Measurements from ENCODE around the gene DISP3.

Gene DISP3

DNA sequence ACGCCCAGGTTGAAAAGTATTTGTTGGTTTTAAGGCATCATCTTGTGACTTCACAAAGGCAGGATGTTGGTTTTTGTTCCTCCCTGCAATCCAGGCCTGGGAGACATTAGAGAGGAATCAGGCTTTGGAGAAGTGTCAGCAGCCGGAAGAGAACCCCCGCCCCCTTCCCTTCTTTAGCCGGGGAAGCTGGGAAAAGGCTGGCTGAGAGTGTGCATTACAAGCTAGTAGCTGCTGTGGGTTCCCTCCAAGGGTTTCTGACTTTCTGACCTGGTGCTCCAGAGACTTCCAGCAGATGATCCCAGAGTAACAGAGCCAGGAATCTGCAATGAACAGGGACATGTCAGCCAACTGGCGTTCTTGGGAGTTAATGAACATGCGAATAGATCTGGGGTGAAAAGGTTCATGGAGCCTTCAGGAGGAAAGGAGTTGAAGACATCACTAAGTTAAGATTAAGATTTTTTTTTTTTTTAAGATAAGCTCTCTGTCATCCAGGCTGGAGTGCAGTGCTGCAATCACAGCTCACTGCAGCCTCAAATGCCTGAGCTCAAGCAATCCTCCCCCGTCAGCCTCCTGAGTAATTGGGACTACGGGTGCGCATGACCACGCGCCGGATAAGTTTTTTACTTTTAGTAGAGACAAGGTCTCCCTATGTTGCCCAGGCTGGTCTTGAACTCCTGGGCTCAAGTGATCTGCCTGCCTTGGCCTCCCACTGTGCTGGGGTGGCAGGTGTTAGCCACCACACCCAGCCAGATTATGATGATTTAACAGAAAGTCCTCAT lies 7.5 kb downstream of the DISP3 start:
- DNase-seq (ENCODE audit: low read depth), result no peak

DNA sequence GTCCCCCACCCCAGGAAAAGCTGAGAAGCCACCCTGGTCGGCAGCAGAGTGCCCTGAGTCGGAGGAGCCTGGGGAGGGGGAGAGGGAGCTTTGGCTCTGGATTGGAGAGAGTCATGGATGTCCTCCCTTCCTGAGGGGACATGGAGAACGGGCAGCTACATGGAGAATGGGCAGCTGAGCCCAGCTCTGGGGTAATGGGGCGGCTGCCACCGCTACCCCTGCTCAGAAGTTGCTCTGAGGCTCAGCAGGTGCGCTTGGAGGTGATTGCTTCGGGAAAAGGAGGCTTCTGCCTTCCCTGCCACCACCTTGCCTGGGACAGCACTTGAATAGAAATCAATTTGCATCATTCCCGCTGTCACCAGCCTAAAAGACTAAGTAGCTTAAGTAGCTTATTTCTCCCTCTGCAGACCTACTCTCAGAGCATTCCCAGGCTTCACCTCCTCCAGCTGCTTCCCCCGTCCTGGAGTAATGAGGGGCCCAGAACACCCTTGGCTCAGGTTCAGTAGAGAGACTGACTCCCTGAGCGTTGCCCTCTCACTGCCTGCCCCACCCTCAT lies 8.3 kb downstream of the DISP3 start:
- no peak for DNase-seq (ENCODE audit: low read depth)

DNA sequence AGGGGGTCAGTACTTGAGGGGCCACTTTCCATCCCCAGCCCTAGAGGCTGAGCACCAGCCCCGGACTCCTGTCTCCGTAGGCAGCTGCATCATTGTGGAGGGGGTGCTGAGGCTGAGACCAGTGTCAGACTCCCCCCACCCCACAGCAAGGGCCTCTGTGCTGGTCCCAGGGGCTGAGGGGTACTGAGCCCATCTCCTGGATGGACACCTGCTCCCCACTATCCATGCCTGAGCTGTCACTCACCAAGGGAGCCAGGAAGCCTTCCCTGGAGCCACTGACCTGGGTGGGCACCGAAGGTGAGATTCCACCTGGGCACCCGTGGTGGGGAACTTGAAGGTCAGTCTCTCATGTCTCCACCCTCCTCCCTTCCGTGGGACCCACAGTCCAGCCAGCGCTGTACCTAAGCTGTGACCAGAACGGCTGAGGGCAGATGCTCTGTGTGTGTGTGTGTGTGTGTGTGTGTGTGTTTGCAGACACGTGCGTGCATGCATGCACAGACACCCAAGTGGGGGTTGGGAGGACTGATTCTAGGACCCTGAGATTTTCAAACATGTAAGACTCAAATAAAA lies 9.3 kb downstream of the DISP3 start:
- DNase-seq (ENCODE audit: low read depth), result no peak

DNA sequence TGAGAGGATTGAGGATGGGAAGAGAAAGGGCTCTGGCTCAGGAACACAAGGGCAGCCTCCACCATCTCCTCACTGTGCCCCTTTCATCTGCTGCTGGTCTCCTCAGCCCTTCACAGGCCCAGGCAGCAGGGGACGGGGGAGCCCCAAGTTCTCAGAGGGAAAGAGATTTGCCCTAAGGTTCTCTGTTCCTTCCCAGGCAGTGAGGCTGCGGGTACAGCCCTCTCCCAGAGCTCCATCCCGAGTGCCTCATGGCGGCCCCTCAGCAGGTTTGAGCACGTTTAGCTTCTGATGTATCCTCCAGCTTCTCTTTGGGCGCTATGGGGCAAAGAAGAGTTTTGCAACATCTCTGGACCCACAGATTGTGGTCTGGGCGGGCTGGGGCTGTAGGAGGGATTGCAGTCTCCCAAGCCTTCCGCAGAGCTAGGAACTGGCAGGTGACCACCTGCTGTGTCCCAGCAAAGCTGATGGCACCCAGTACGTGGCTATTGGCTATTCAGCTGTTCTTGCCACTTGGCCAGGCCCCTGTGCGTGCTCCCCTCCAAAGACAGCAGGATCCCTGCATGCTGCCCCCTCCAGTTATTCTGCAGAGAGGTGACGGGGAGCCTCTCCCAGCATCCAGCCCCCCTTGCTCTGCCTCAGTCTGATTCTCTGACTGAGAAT lies 10.1 kb downstream of the DISP3 start:
- no peak for DNase-seq (ENCODE audit: low read depth)

DNA sequence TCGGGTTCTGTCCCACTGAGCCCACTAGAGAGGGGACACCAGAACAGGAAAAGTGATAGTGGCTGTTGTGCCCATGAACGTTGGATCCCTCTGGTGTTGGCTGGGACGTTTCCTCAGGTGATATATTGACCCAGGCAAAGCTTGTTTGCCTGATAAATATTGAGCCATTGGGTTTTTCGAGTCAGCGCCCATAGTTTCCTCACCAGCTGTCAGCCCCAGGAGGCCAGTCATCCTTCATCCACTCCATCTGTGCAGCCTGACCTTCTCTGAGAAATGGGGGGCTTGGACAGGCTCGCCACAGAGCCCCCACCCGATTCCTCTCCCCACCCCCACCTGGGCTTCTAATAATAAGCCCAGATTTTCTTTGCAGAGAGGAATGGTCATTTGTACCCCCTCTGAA lies 13.3 kb downstream of the DISP3 start:
- DNase-seq (ENCODE audit: low read depth), result no peak

DNA sequence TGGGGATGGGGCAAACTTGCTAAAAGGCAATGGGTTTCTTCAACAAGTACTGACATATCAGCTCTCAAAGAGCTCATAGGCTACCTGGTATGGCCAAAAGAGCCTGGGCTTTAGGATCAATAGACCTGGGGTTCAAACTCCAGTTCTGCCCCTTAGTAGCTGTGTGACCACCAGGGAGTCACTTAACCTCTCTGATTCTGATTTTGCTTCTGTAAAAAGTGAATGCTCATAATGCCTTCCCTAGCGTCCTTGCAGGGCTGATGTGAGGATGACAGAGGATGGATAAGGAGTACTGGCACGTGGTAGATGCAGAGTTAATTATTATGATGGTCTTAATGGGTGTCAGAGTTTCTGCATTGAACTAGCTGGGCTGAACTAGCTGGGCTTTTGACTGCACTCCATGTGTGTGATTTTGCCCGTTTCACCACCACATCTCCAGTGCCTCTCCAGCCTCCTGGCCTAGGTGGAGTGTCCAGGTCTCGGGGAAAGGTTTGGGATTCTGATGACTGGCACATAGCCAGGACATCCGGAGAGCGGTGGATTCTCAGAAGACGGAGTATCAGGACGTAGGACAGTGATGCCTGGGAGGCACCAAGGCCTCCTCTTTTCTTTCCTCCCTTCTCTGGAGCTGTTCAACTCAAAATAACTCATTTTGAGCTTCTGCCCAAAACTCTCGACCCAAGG lies 15.2 kb downstream of the DISP3 start:
- no peak for DNase-seq (ENCODE audit: low read depth)

DNA sequence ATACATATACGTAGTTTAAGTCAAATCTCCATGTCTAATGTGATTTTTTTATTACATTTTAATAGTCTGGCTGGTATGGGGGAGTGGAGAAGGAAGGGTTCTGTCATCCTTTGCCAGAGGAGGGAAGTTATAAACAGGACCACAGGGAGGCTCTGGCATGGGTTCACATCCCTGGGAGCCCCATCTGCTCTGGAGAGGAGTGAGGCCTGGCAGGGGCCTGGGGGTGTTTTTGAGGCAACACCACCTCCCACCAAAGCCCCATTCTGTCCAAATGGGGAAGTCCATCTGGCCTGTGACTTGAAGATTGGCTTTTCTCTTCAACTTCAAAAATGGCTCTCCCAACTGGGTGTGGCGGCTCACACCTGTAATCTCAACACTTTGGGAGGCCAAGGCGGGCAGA lies 15.8 kb downstream of the DISP3 start:
- DNase-seq (ENCODE audit: low read depth), result no peak

DNA sequence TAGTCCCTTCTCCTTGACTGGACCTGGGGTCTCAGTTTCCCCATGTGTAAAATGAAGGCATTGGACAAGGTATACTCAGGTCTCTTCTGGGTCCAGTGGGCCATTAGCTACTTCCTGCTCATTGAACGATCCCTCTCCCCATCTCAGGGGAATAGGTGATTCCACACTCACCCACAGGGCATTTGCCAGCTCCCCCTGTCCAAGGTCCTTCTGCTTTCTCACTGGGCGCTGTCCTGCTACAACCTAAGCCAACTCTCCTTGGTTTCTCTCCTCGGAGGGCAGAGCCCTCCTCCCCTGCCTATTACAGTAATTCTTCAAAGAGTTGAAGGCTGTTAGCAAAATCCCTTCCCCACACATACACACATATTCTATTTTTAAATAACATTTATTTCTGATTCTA lies 16.6 kb downstream of the DISP3 start:
- no peak for DNase-seq (ENCODE audit: low read depth)

DNA sequence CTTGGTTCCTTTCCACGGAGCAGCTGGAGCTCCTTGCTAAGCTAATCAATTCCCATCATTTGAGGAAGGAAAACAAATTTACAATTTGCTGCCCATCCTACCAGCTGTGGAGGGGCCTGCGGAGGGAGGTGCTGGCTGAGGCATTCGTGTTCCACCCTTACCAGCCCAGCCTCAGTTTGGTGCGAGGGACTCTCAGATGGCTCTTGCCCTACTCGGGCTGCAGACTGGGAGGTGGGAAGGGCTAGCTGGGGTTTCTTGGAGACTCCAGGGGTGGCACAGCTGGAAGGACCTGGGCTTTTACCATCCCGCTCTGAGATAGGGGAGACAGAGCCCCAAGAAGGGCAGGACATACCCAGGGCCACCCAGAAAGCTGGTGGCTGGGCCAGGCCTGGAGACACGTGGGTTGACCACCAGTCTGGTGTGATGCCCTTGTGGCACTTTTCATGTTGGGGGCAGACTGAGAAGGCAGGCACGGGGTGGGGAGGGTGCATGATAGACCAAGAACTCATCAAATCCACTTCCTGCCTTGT lies 17.7 kb downstream of the DISP3 start:
- DNase-seq (ENCODE audit: low read depth), result no peak

DNA sequence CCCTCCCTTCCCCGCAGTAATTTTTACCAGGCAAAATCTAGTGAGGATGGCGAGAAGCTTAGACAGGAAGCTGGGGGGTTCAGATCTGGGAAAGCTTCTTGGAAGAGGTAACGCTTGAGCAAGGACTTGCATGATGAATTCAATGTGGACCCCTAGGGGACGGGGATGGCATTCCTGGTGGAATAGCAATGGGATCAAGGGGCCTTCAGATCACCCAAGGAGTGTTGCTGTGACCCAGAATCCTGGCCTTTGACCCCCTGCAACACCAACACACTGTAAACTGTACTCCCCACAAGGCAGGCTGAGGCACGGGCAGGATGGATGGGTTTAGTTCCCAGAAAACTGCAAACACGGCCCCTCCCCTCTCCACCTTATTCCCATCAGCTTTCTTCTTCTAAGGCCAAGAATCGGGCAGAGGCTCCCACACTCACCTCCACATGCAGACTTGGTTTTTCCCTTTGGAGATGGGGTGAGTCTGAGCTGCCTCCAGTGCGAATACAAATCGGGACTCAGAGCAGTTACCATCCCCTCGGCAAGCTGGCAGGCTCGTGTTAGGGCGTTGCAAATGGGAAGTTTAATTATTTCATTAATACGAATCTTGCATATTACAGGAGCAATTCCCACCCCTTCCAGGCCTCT lies 20.1 kb downstream of the DISP3 start:
- no peak for DNase-seq (ENCODE audit: low read depth)

DNA sequence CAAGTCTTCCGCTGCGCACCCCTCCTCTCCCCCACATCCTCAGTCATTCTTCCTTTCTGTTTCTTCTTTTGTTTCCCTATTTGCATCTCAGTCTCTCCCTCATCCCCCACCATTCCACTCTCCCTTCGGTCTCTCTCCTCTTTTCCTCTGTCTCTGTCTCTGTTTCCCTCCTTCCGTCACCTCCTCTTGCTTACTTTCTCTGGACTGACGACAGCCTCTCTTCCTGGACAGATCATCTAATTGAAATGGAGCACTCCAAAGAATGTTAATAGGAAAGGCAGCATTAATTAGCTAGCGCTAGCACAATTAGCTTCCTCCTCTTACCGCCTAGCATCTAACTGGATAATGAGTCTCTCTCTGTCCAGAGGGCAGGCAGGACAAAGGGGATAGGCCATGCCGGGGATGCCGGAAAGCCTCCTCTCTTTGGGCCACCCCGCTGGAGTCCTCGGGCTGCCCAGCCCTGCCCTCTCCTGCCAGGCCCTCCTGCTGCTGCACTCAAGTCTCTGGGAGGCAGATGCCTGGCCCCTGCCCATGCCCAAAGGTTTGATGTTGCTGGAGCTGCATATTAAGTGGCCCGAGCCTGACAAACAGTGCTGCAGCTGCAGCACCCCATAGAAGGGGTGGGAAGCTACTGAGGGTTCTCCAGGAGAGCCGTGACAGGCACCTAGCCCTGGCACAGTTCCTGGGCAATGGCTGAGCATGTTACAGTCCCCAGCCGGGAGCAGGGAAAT lies 20.8 kb downstream of the DISP3 start:
- no peak for DNase-seq (ENCODE audit: low read depth)

DNA sequence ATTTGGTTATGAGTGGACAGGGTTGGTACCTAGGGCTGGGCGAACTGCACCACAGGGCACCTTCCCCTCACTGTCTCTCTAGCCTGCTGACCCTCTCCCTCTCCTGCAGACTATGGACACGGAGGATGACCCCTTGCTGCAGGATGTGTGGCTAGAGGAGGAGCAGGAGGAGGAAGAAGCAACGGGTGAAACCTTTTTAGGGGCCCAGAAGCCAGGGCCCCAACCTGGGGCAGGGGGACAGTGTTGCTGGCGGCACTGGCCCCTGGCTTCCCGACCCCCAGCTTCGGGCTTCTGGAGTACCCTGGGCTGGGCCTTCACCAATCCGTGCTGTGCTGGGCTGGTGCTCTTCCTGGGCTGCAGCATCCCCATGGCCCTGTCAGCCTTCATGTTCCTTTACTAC lies 21.9 kb downstream of the DISP3 start:
- no peak for DNase-seq (ENCODE audit: low read depth)

DNA sequence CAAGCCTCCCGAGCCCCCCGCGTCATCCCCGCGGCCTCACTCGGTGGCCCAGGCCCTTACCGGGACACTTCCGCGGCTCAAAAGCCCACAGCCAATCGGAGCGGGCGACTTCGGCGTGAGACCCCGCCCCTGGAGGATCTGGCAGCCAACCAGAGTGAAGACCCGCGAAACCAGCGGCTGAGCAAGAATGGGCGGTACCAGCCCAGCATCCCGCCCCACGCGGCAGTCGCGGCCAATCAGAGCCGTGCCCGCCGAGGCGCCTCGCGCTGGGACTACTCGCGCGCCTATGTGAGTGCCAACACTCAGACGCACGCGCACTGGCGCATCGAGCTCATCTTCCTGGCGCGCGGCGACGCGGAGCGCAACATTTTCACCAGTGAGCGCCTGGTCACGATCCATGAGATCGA lies 22.5 kb downstream of the DISP3 start:
- no peak for DNase-seq (ENCODE audit: low read depth)

DNA sequence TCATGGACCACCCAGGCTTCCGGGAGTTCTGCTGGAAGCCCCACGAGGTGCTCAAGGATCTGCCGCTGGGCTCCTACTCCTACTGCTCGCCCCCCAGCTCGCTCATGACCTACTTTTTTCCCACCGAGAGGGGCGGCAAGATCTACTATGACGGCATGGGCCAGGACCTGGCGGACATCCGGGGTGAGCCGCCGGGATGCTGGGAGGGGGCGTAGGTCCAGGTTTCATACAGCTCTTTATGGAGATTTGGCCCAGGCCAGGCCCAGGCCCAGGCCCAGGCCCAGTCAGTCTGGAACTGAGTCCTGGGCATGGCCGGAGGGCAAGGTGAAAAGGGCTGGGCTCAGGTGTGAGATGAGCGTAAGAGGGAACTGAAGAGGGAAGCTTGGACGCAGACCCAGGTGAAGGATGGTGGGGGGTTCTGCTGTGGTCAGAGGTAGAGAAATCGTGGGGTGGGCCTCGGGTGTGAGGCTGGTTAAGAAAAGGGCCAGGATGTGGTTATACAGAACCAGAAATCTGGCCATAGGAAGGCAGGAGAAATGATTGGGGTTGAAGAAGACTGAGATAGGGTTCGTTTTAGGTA lies 23.0 kb downstream of the DISP3 start:
- no peak for DNase-seq (ENCODE audit: low read depth)

DNA sequence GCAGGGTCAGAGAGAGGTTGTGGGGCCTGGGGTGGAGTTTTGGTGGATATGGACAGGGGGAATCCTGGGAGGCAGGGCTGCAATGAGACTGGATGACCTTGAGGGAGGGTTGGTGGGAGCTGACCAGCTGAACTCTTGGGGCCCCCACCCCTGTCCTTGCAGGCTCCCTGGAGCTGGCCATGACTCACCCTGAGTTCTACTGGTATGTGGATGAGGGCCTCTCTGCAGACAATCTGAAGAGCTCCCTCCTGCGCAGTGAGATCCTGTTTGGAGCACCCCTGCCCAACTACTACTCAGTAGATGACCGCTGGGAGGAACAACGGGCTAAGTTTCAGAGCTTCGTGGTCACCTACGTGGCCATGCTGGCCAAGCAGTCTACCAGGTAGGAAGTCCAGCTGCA lies 23.6 kb downstream of the DISP3 start:
- DNase-seq (ENCODE audit: low read depth), result no peak

DNA sequence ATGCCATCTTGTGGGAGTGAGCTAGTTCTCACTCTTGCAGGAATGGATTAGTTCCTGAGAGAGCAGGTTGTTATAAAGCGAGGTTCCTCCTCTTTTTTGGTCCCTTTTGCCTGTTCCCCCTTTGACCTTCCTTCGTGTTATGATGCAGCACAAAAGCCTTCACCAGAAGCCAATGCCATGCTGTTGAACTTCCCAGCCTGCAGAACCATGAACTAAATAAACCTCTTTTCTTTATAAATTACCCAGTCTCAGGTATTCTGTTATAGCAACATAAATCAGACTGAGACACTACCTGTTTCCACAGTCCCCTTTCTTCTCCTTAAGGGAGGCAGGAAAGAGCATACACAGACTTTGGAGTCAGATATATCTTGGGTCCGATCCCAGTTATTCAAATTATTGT lies 25.6 kb downstream of the DISP3 start:
- DNase-seq (ENCODE audit: low read depth), result no peak

DNA sequence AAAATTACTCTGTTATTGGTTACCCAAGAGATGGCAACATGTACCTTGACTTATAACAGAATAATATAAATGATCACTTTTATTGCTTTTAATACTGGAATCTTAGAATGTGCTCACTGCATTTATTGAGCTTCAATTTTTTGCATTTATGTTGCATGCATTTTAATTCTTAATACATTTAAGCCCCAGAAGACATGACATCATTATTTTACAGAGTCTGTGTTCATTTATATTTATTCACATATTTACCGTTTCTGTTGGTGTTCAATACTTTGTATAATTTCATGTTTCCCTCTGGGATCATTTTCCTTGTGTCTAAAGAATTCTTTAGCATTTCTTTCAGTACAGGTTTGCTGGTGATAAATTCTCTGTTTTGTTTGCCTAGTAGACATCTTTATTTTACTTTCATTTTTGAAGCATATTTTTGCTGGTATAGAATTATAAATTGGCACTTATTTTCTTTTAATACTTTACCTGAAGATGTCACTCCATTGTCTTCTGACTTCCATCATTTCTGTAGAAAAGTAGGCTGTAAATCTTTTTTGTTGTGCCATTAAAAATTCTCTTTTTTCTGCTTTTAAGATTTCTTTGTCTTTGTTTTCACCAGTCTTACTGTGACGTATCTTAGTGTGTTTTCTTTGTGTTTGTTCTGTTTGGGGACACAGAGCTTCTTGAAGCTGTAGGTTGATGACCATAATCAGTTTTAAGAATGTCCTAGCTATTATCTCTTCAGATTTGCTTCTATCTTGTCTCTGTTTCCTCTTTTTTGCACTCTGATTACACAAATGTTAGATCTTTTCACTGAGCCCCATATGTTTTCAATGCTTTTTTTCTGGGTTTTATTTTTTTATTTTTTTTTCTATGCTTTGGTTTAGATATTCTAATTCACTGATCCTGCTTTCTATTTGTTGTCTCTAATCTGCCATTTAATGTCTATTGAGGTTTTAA lies 26.9 kb downstream of the DISP3 start:
- no peak for DNase-seq (ENCODE audit: low read depth)

DNA sequence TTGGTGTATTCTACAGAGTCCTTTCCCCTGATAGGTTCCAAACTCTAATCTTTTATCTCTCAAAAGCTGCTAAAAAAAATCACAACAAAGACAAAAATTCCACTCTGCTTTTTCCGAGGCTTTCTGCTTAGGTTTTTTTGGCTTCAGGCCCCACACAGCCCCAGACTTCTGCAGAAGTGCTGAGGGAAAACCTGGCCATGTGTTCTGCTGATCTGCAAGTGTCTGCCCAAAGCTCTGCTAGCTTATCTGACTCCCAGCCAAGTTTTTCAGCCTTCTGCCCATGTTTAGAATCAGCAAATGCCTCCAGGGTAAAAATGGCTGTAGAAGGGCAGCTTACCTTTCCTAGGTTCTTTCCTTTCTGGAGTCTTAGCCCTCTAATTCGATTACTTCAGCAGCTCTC lies 28.4 kb downstream of the DISP3 start:
- no peak for DNase-seq (ENCODE audit: low read depth)

DNA sequence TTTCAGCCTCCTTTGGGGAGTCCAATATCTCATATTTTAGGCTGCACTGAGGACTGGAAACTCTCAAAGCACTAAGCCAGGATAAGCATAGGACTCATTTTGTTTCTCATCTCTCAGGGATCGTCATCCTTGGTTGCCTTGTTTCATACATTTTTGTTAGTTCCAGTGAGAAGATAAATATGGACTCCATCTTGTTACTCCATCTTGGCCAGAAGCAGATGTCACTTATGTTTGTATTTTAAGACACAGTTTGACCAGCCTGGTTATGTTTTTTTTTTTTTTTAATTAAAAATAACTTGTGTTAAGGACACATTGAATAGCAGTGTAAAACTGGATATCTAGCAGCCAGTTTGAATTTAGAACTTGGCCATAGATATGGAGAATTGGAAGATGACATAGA lies 34.7 kb downstream of the DISP3 start:
- DNase-seq (ENCODE audit: low read depth), result no peak

DNA sequence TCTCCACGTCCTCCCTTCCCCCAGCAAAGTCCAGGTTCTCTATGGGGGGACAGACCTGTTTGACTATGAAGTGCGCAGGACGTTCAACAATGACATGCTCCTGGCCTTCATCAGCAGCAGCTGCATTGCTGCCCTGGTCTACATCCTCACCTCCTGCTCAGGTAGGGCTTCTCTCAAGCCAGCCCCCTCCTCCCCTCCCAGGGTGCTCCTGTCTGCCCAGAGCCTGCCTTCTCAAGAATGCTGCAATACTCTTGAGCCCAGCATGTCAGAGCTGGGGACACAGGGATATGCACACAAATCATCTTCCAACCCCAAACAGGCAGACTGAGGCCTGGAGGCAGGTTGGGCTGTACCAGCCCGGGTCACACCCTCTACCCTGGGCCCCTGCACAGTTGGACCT lies 35.4 kb downstream of the DISP3 start:
- no peak for DNase-seq (ENCODE audit: low read depth)
